GM10266 (cell line): ENCODE results near the gene PCDHGB2.
"Not testable (repeated sequence)": the region's sequence is repeated elsewhere in the genome, so short reads cannot be mapped to it uniquely, and the experiment has no call there.

Experiments used
- DNase-seq: peaks from one replicate; pipeline ENCODE4 v3.0.0; 2012; ENCODE audit errors: extremely low spot score
- TF ChIP-seq, protein P1 (sequence below): IDR thresholded peaks from 2 replicates; pipeline ENCODE4 v1.5.1; 2012; ENCODE audit warnings: mild to moderate bottlenecking, low read depth; ENCODE audit not compliant: control insufficient read depth, insufficient read depth; ENCODE audit errors: missing control alignments

PCDHGB2 gene

DNA sequence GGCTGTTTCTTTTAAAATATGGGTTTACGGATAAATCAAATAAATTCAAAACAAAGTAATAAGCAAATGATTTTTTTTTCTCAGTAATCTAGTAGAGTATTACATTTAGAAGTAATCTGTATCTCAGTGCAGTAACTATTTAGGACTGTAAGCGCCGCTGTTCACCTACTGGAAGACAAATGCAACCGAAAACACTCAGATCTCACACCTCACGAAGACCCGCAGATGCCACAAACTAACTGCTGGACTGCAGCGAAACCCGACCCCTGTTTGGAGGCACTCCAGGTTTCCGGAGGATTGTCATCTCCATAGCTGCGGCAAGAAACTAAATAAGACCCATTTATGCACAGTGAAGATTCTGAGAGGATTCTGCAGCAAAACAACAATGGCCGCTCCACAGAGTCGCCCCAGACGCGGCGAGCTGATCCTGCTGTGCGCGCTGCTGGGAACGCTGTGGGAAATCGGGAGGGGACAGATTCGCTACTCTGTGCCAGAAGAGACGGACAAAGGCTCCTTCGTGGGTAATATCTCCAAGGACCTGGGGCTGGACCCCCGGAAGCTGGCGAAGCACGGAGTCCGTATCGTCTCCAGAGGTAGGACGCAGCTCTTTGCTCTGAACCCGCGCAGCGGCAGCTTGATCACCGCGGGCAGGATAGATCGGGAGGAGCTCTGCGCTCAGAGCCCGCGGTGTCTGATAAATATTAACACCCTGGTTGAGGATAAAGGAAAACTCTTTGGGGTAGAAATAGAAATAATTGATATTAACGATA, 32.8 kb downstream of the PCDHGB2 start, which contains the start of gene PCDHGA8:
TSS of gene PCDHGA8 (plus strand) at position 205 of the 770 bp plus-strand sequence. CDS start at position 386, 181 bp downstream.
- TF ChIP-seq, protein P1, sequence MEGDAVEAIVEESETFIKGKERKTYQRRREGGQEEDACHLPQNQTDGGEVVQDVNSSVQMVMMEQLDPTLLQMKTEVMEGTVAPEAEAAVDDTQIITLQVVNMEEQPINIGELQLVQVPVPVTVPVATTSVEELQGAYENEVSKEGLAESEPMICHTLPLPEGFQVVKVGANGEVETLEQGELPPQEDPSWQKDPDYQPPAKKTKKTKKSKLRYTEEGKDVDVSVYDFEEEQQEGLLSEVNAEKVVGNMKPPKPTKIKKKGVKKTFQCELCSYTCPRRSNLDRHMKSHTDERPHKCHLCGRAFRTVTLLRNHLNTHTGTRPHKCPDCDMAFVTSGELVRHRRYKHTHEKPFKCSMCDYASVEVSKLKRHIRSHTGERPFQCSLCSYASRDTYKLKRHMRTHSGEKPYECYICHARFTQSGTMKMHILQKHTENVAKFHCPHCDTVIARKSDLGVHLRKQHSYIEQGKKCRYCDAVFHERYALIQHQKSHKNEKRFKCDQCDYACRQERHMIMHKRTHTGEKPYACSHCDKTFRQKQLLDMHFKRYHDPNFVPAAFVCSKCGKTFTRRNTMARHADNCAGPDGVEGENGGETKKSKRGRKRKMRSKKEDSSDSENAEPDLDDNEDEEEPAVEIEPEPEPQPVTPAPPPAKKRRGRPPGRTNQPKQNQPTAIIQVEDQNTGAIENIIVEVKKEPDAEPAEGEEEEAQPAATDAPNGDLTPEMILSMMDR, result no peak

DNA sequence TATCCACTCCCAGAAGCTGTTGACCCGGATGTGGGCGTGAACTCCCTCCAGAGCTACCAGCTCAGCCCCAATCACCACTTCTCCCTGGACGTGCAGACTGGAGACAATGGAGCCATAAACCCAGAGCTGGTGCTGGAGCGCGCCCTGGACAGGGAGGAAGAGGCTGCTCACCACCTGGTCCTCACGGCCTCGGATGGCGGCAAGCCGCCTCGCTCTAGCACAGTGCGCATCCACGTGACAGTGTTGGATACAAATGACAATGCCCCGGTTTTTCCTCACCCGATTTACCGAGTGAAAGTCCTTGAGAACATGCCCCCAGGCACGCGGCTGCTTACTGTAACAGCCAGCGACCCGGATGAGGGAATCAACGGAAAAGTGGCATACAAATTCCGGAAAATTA, 33.5 kb downstream of the PCDHGB2 start:
- no peak for DNase-seq
- TF ChIP-seq, protein P1, result no peak

More for the DNA sequence above, 32.8 kb downstream of the PCDHGB2 start, which contains the start of gene PCDHGA8:
- no peak for DNase-seq

DNA sequence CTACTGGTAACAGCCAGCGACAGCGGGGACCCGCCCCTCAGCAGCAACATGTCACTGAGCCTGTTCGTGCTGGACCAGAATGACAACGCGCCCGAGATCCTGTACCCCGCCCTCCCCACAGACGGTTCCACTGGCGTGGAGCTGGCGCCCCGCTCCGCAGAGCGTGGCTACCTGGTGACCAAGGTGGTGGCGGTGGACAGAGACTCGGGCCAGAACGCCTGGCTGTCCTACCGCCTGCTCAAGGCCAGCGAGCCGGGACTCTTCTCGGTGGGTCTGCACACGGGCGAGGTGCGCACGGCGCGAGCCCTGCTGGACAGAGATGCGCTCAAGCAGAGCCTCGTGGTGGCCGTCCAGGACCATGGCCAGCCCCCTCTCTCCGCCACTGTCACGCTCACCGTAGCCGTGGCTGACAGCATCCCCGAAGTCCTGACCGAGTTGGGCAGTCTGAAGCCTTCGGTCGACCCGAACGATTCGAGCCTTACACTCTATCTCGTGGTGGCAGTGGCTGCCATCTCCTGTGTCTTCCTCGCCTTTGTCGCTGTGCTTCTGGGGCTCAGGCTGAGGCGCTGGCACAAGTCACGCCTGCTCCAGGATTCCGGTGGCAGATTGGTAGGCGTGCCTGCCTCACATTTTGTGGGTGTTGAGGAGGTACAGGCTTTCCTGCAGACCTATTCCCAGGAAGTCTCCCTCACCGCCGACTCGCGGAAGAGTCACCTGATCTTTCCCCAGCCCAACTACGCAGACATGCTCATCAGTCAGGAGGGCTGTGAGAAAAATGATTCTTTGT, 34.8 kb downstream of the PCDHGB2 start:
- DNase-seq, result not testable (repeated sequence)

DNA sequence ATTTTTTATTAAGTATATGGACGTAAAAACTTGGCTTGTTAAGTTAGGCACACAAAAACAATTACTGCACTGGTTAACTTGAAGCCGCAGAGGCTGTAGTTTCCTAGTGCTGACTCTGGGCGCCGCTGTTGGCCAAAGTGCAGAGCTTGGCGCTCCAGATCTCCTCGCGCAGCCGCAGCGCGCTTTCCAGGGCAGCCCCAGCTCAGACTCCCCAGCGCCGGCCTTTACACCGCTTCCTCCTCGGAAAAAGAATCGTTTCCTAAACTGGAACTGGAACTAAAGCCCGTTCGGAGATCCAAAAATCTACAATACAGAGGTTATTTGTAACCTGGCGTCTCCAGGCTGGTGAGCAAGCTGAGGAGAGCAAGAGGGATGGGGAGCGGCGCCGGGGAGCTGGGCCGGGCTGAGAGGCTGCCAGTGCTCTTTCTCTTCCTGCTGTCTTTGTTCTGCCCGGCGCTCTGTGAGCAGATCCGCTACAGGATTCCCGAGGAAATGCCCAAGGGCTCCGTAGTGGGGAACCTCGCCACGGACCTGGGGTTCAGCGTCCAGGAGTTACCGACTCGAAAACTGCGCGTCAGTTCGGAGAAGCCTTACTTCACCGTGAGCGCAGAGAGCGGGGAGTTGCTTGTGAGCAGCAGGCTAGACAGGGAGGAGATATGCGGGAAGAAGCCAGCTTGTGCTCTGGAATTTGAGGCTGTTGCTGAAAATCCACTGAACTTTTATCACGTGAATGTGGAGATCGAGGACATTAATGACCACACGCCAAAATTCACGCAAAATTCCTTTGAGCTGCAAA, 38.2 kb downstream of the PCDHGB2 start, which contains the start of gene PCDHGB5:
TSS of gene PCDHGB5 (plus strand) at position 192 of the 796 bp plus-strand sequence. CDS start at position 373, 181 bp downstream.
- not testable (repeated sequence) for DNase-seq
- TF ChIP-seq, protein P1, result peak; percentile 33

DNA sequence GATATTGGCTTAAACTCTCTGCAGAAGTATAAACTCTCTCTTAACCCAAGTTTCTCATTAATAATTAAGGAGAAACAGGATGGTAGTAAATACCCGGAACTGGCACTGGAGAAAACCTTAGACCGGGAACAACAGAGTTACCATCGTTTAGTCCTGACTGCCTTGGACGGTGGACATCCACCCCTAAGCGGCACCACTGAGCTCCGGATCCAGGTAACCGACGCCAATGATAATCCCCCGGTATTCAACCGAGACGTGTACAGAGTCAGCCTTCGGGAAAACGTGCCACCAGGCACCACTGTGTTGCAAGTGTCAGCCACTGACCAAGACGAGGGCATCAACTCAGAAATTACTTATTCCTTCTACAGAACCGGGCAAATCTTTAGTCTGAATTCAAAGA, 38.8 kb downstream of the PCDHGB2 start:
- no peak for DNase-seq
- TF ChIP-seq, protein P1, result no peak

DNA sequence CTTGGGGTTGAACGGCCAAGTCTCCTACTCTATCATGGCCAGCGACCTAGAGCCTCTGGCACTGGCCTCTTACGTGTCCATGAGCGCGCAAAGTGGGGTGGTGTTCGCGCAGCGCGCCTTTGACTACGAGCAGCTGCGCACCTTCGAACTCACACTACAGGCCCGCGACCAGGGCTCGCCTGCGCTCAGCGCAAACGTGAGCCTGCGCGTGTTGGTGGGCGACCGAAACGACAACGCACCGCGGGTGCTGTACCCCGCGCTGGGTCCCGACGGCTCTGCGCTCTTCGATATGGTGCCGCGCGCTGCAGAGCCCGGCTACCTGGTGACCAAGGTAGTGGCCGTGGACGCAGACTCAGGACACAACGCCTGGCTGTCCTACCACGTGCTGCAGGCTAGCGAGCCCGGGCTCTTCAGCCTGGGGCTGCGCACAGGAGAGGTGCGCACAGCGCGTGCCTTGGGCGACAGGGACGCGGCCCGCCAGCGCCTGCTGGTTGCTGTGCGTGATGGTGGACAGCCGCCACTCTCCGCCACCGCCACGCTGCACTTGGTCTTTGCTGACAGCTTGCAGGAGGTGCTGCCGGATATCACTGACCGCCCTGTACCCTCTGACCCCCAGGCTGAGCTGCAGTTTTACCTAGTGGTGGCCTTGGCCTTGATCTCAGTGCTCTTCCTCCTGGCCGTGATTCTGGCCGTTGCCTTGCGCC, 39.9 kb downstream of the PCDHGB2 start:
- TF ChIP-seq, protein P1, result no peak
- no peak for DNase-seq
